Heart right ventricle (tissue), 16 donors: ENCODE data around the gene DENND1A. TPM values are rescaled to one million over a fixed set of nuclear protein-coding genes. Genes with fewer than 3 reads are reported as not detected.

Experiments
- ATAC-seq, 8 donors: fragments of 200-7000 bp; cut with Tn5 transposase; one replicate each; pipeline ENCODE4 v1.9.1; 2020; ENCODE audit warnings: mild to moderate bottlenecking in 8 of 8, moderate library complexity in 8 of 8, moderate number of reproducible peaks in 1 of 8
- DNase-seq, 2 donors: peaks; one replicate each; pipeline ENCODE4 v3.0.0-alpha.2; 2020
- H3K27ac ChIP-seq, 10 donors: fragments of 200-600 bp; sonication (generic) in 2 of 10; one replicate each; pipeline versions ENCODE4 v1.5.0 to v1.8.0; 2020 to 2022; ENCODE audit warnings: mild to moderate bottlenecking in 3 of 10
- H3K27me3 ChIP-seq, 7 donors: fragments of 200-600 bp; one replicate each; pipeline ENCODE4 v1.8.0; 2021 to 2022; ENCODE audit warnings: mild to moderate bottlenecking in 2 of 7
- H3K36me3 ChIP-seq, 9 donors: fragments of 200-600 bp; sonication (generic) in 1 of 9; one replicate each; pipeline versions ENCODE4 v1.5.0 to v1.8.0; 2020 to 2022; ENCODE audit warnings: mild to moderate bottlenecking in 2 of 9
- H3K4me1 ChIP-seq, 9 donors: fragments of 200-600 bp; sonication (generic) in 1 of 9; one replicate each; pipeline versions ENCODE4 v1.5.0 to v1.8.0; 2020 to 2022; ENCODE audit warnings: mild to moderate bottlenecking in 4 of 9
- H3K4me3 ChIP-seq, 10 donors: fragments of 200-600 bp; sonication (generic) in 2 of 10; one replicate each; pipeline versions ENCODE4 v1.5.0 to v1.8.0; 2020 to 2022; ENCODE audit warnings: mild to moderate bottlenecking in 7 of 10, moderate library complexity in 2 of 10
- H3K9me3 ChIP-seq, 11 donors: fragments of 200-600 bp in 10 of 11; sonication (generic) in 2 of 11; one replicate each; pipeline versions ENCODE4 v1.5.0 to v1.8.0; 2013 to 2022; ENCODE audit warnings: mild to moderate bottlenecking in 2 of 11, control low read depth in 1 of 11, moderate library complexity in 1 of 11
- CTCF ChIP-seq, 9 donors: fragments of 200-600 bp; sonication (generic) in 2 of 9; IDR thresholded peaks; one replicate each; pipeline versions ENCODE4 v1.5.0 to v1.8.0; 2021 to 2022; ENCODE audit warnings: antibody characterized with exemption in 9 of 9, mild to moderate bottlenecking in 5 of 9, moderate library complexity in 1 of 9
- WGBS, 2 donors: extraction: QIAGEN DNeasy Blood & Tissue Kit; methylation state at CpG; one replicate each; pipeline ENCODE4 v1.1.7; 2013; ENCODE audit warnings: inconsistent platforms in 1 of 2; 5-methylcytosine and 5-hydroxymethylcytosine counted together
- intact Hi-C, 10 donors: fragments of 100-400 bp; cut with DNase I; formaldehyde crosslinking; loops; one replicate each; pipeline versions ENCODE4 v1.11.1 to v1.14.2; 2022
- polyA plus RNA-seq, 2 donors: library from polyadenylated mRNA; stranded (reverse); fragments of 200-250 nt; gene quantifications; one replicate each; pipeline ENCODE4 v1.2.3, GENCODE V29; 2013
- total RNA-seq, 10 donors: library from RNA; stranded (reverse); fragmentation: NEBNext Ultra II Directional in 3 of 10; extraction: Animal tissue kit (Norgen Biotek cat#: 25700) in 3 of 10; gene quantifications; one replicate each; pipeline versions ENCODE4 v1.2.1 to v1.2.4, GENCODE V29; 2021 to 2023
- donor health status: Arrhythmogenic right ventricular cardiomyopathy.
- donor health status: ischemic (EF 13 %, LVEDD 7.1; RV severe dilation, severe dysfunction).
- donor health status: healthy with polysubstance abuse.
- donor health status: DM: no; HTN: yes; CAD: no.
- donor health status: DM: no; HTN: no; CAD: no.
- donor health status: ischemic (EF 25% LVEDD 6.9; RV normal size, moderate dysfunction).
- donor health status: ischemic (EF 25% LVEDD 5.7; RV mildly dilated, moderate dysfunction).
- donor health status: healthy.
- donor health status: DM: yes; HTN: yes; CAD: no.
- donor health status: Ischemic cardiomyopathy.
- donor health status: ischemic (EF 35%, LVEDD 5.7; RV mildly dilated, moderate dysfunction).
- donor health status: nonischemic (EF 11% LVEDD 7.7; RV severe dilation, severe dysfunction).
- donor health status: DM: yes; HTN: yes; CAD: no.
- donor health status: PGD.
- donor health status: ischemic (EF 29% LVEDD 5.4; RV normal size, mild dysfunction).
- donor health status: nonischemic (EF 23%, LVEDD 6.1; RV moderate dilation, normal function).

The DENND1A gene
- total and polyA plus RNA-seq, 12 donors: 7.3 to 19.6 (median 12.2) TPM

GRCh38 chr9:123776708-123777537, 153.0 kb downstream of the DENND1A start:
- Histone ChIP-seq H3K4me1 (peaks cover 0 to 27% (median 0%) of the 10 kb centered on the region in 9 donors), H3K9me3 (no peaks in the 10 kb centered on the region), H3K36me3 (no peaks in the 10 kb centered on the region), H3K4me3 (no peak overlapping the region), H3K27ac (no peak overlapping the region), H3K27me3 (no peaks in the 10 kb centered on the region)
- DNase-seq (no peak), ATAC-seq (no peak)
- intact Hi-C loops: loop anchor here in 1 of 10 donors (10.0 kb wide), 1 partner anchor 62 kb away; no protein-coding TSS in a partner anchor
- WGBS, 2 donors: 81 to 86% methylated on average over 7 of the region's 7 CpGs
- no peak for TF ChIP-seq CTCF (IDR thresholded peaks at IDR 0.05)

- no peak for DNase-seq
- Histone ChIP-seq H3K4me1 (peaks cover 0 to 27% (median 0%) of the 10 kb centered on the region in 9 donors), H3K9me3 (no peaks in the 10 kb centered on the region), H3K27ac (no peak overlapping the region), H3K4me3 (no peak overlapping the region), H3K27me3 (no peaks in the 10 kb centered on the region), H3K36me3 (no peaks in the 10 kb centered on the region)
- no peak for ATAC-seq
- TF ChIP-seq CTCF (IDR thresholded peaks at IDR 0.05): no peak
- intact Hi-C loops: loop anchor here in 1 of 10 donors (10.0 kb wide), 1 partner anchor 61 kb away; no protein-coding TSS in a partner anchor
- WGBS, 2 donors: 79% methylated on average over 8 of the region's 8 CpGs
Measured at GRCh38 chr9:123775289-123776284, 154.3 kb downstream of the DENND1A start.

- ATAC-seq: no peak
- DNase-seq: no peak
- H3K27ac ChIP-seq: no peak overlapping the region
- intact Hi-C loops: loop anchor here in 1 of 10 donors (10.0 kb wide), 1 partner anchor 59 kb away; no protein-coding TSS in a partner anchor
- H3K36me3 ChIP-seq: no peaks in the 10 kb centered on the region
- TF ChIP-seq CTCF (IDR thresholded peaks at IDR 0.05): no peak
- peaks cover 0 to 27% (median 0%) of the 10 kb centered on the region in 9 donors for H3K4me1 ChIP-seq
- H3K9me3 ChIP-seq: no peaks in the 10 kb centered on the region
- H3K4me3 ChIP-seq: no peak overlapping the region
- WGBS, 2 donors: 79 to 80% methylated on average over 2 of the region's 2 CpGs
- H3K27me3 ChIP-seq: no peaks in the 10 kb centered on the region
Measured at GRCh38 chr9:123773783-123774182, 156.1 kb downstream of the DENND1A start.

GRCh38 chr9:123772967-123773366, 157.0 kb downstream of the DENND1A start:
- DNase-seq (no peak), ATAC-seq (no peak)
- intact Hi-C loops: loop anchor here in 1 of 10 donors (10.0 kb wide), 1 partner anchor 58 kb away; no protein-coding TSS in a partner anchor
- Histone ChIP-seq H3K4me3 (no peak overlapping the region), H3K9me3 (no peaks in the 10 kb centered on the region), H3K36me3 (no peaks in the 10 kb centered on the region), H3K27me3 (no peaks in the 10 kb centered on the region), H3K27ac (no peak overlapping the region), H3K4me1 (peaks cover 0 to 27% (median 0%) of the 10 kb centered on the region in 9 donors)
- TF ChIP-seq CTCF (IDR thresholded peaks at IDR 0.05): no peak
- WGBS, 2 donors: 93 to 95% methylated on average over 1 of the region's 1 CpG
